Peyer's patch (tissue), 4 donors: ENCODE measurements around the gene RNF227.

Experiments used
- CTCF ChIP-seq, 6 experiments: fragments of 450-650 bp in 4 of 6; fragments of 200-600 bp in 2 of 6; sonication (generic) in 1 of 6; IDR thresholded peaks; one replicate each; pipeline ENCODE4 v1.5.1; 2017 to 2019; ENCODE audit warnings: antibody characterized with exemption in 6 of 6, mild to moderate bottlenecking in 3 of 6, moderate library complexity in 1 of 6
- POLR2A ChIP-seq, 2 donors: fragments of 450-650 bp; IDR thresholded peaks; one replicate each; pipeline ENCODE4 v1.5.1; 2017; ENCODE audit warnings: antibody characterized with exemption in 2 of 2, mild to moderate bottlenecking in 2 of 2, moderate library complexity in 2 of 2

GRCh38 chr17:7959503-7960253, 43.6 kb upstream of the RNF227 start:
- TF ChIP-seq CTCF (IDR thresholded peaks at IDR 0.05) = no peak
- no peak for TF ChIP-seq POLR2A (IDR thresholded peaks at IDR 0.05)
